ENCODE data around the gene PCDH9.
"Not testable (repeated sequence)": the region's sequence is repeated elsewhere in the genome, so short reads cannot be mapped to it uniquely, and the experiment has no call there.

The PCDH9 gene

GRCh38 chr13:66659701-66660467 is 570.3 kb downstream of the PCDH9 start:
- peaks cover 15% of the 10 kb centered on the region for H3K9me3 Mint-ChIP-seq
- no peaks in the 10 kb centered on the region for H3K36me3 Mint-ChIP-seq (ENCODE audit: low read depth)
- H3K27ac Mint-ChIP-seq = peak overlapping the region; percentile 47
- no peaks in the 10 kb centered on the region for H3K27me3 Mint-ChIP-seq
- ATAC-seq (peak; percentile 61), DNase-seq (no peak)
- H3K4me3 Mint-ChIP-seq = peak overlapping the region; percentile 36
- peaks cover 6% of the 10 kb centered on the region for H3K4me1 Mint-ChIP-seq

- Mint-ChIP-seq H3K36me3 (ENCODE audit: low read depth) (no peaks in the 10 kb centered on the region), H3K4me3 (no peak overlapping the region), H3K27ac (peak overlapping the region; percentile 47), H3K9me3 (peaks cover 11% of the 10 kb centered on the region), H3K27me3 (no peaks in the 10 kb centered on the region), H3K4me1 (peaks cover 6% of the 10 kb centered on the region)
- ATAC-seq (no peak), DNase-seq (no peak)
Measured at GRCh38 chr13:66659286-66659685, 570.9 kb downstream of the PCDH9 start.

DNA sequence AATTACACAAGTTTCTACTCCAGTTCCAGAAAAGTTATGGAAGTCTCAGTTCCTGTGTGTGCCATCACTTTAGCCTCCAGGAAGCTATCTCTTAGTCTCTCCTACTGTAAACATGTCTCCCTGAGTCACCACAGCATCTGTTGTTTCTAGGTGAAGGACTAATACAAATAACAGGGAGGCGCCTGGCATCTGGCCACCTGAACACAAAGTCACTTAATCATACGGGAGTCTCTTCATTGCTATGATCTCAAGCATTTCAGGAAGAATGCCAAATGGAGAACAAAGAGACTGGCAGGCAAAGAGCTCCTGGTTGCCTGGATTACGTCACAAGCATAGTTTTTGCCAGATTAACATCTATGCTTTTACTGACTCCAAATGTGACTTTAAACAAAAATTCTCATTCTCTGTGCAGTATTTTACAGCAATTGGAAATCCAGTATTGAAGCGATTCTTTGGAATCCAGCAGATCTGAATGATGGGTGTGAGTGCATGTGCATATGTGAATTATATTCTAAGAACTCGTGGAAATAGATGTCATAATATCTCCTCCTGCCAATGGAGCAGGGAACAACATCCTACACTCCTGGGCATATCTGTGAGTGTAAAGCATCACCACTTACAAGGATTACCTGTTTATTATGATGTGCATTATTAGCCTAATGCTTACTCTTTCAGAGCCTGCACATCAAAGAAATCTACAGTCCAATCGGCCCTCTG is 572.8 kb downstream of the PCDH9 start:
- ATAC-seq (no peak), DNase-seq (no peak)
- Mint-ChIP-seq H3K9me3 (peaks cover 11% of the 10 kb centered on the region), H3K27ac (no peak overlapping the region), H3K4me1 (peaks cover 6% of the 10 kb centered on the region), H3K4me3 (no peak overlapping the region), H3K27me3 (no peaks in the 10 kb centered on the region), H3K36me3 (ENCODE audit: low read depth) (no peaks in the 10 kb centered on the region)

GRCh38 chr13:66655847-66656454 is 574.2 kb downstream of the PCDH9 start:
- no peak overlapping the region for H3K27ac Mint-ChIP-seq
- no peaks in the 10 kb centered on the region for H3K27me3 Mint-ChIP-seq
- peaks cover 4% of the 10 kb centered on the region for H3K9me3 Mint-ChIP-seq
- no peaks in the 10 kb centered on the region for H3K36me3 Mint-ChIP-seq (ENCODE audit: low read depth)
- no peak for ATAC-seq
- no peak overlapping the region for H3K4me3 Mint-ChIP-seq
- DNase-seq = no peak
- H3K4me1 Mint-ChIP-seq = peaks cover 6% of the 10 kb centered on the region

DNA sequence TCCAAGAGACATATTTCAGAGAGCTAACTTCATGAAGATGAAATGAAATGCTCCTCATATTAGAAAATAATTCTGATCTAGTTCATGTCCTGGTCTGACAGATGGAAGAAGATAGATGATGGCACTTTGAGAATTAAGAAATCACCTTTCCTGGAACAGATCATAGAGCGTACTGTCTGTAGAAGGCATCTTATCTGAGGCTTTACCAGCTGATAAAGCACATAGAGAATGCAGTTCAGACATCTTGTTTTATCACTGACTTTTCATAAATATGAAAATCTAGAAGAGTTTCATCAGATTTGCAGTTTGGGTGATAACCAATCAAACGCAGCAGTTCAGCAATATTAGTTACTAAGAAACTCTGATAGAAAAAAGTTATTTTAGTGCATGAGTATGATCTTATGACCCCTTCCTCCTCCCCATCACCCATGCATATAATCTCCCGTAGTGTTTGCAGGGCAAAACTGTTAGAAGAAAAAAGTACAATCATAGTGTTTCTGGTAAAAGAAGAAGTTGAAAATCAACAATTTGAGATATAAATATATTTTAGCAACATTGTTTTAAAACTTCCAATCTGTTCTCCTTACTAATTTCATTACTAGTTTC is 585.2 kb downstream of the PCDH9 start:
- DNase-seq = no peak
- H3K27ac Mint-ChIP-seq = no peak overlapping the region
- no peaks in the 10 kb centered on the region for H3K27me3 Mint-ChIP-seq
- no peaks in the 10 kb centered on the region for H3K9me3 Mint-ChIP-seq
- no peak overlapping the region for H3K4me3 Mint-ChIP-seq
- no peaks in the 10 kb centered on the region for H3K36me3 Mint-ChIP-seq (ENCODE audit: low read depth)
- no peak for ATAC-seq
- H3K4me1 Mint-ChIP-seq = no peaks in the 10 kb centered on the region

DNA sequence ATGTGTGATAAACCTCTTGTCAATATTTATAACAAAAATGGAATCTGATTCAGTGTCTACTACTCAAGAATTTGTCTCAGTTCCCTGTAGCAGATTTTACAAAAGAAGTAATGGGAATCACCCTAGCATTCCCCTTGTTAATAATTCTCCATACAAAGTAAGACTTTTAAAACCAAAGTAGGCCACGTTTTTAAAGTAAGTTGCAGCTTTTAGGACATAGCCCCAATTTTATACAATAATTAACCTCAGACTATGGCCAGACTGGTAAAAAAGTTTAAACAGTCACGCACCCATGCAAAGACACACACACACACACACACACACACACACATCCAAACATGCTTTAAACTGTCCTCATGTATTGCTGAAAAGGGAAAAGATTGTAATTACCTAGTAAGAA is 589.9 kb downstream of the PCDH9 start:
- DNase-seq = no peak
- Mint-ChIP-seq H3K27me3 (no peaks in the 10 kb centered on the region), H3K36me3 (ENCODE audit: low read depth) (no peaks in the 10 kb centered on the region), H3K4me3 (no peak overlapping the region), H3K27ac (no peak overlapping the region), H3K4me1 (no peaks in the 10 kb centered on the region), H3K9me3 (no peaks in the 10 kb centered on the region)
- no peak for ATAC-seq

GRCh38 chr13:66639044-66639443 is 591.1 kb downstream of the PCDH9 start:
- Mint-ChIP-seq H3K4me3 (no peak overlapping the region), H3K27ac (no peak overlapping the region), H3K9me3 (no peaks in the 10 kb centered on the region), H3K27me3 (no peaks in the 10 kb centered on the region), H3K36me3 (ENCODE audit: low read depth) (no peaks in the 10 kb centered on the region), H3K4me1 (no peaks in the 10 kb centered on the region)
- no peak for ATAC-seq
- DNase-seq = no peak

DNA sequence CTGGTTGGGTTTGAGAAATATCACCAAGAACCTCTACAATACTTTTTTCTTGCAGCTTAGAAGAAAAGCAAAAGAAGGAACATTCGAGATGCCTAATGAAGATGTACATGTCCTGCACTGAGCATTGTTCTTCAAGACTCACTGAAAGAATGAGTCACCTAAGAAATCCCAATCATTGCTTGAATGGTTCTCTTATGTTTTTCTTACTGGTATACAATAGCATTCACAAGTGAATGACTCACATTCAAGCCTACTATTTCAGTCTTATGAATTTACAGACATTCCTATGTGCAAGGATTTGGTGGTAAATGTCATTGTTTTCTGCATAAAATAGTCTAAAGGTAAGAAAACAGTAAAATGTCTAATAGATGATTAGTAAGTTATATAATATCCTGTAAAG is 594.6 kb downstream of the PCDH9 start:
- no peak overlapping the region for H3K27ac Mint-ChIP-seq
- no peaks in the 10 kb centered on the region for H3K36me3 Mint-ChIP-seq (ENCODE audit: low read depth)
- ATAC-seq = no peak
- DNase-seq = no peak
- no peaks in the 10 kb centered on the region for H3K4me1 Mint-ChIP-seq
- H3K27me3 Mint-ChIP-seq = no peaks in the 10 kb centered on the region
- no peaks in the 10 kb centered on the region for H3K9me3 Mint-ChIP-seq
- no peak overlapping the region for H3K4me3 Mint-ChIP-seq

- H3K4me1 Mint-ChIP-seq = no peaks in the 10 kb centered on the region
- no peaks in the 10 kb centered on the region for H3K27me3 Mint-ChIP-seq
- ATAC-seq = no peak
- DNase-seq = no peak
- no peaks in the 10 kb centered on the region for H3K36me3 Mint-ChIP-seq (ENCODE audit: low read depth)
- no peaks in the 10 kb centered on the region for H3K9me3 Mint-ChIP-seq
- no peak overlapping the region for H3K4me3 Mint-ChIP-seq
- H3K27ac Mint-ChIP-seq = no peak overlapping the region
Measured at GRCh38 chr13:66634384-66634783, 595.8 kb downstream of the PCDH9 start.

GRCh38 chr13:66627512-66627911 is 602.6 kb downstream of the PCDH9 start:
- H3K27ac Mint-ChIP-seq = no peak overlapping the region

GRCh38 chr13:66624302-66624701 is 605.8 kb downstream of the PCDH9 start:
- Mint-ChIP-seq H3K4me1 (no peaks in the 10 kb centered on the region), H3K27me3 (no peaks in the 10 kb centered on the region), H3K9me3 (no peaks in the 10 kb centered on the region), H3K36me3 (ENCODE audit: low read depth) (no peaks in the 10 kb centered on the region), H3K27ac (no peak overlapping the region), H3K4me3 (no peak overlapping the region)
- DNase-seq = no peak
- no peak for ATAC-seq

More at GRCh38 chr13:66627512-66627911, 602.6 kb downstream of the PCDH9 start:
- H3K4me1 Mint-ChIP-seq = no peaks in the 10 kb centered on the region
- no peaks in the 10 kb centered on the region for H3K36me3 Mint-ChIP-seq (ENCODE audit: low read depth)
- DNase-seq (no peak), ATAC-seq (no peak)
- H3K9me3 Mint-ChIP-seq = no peaks in the 10 kb centered on the region
- no peak overlapping the region for H3K4me3 Mint-ChIP-seq
- H3K27me3 Mint-ChIP-seq = no peaks in the 10 kb centered on the region

- Mint-ChIP-seq H3K9me3 (no peaks in the 10 kb centered on the region), H3K27me3 (no peaks in the 10 kb centered on the region), H3K27ac (no peak overlapping the region), H3K4me1 (no peaks in the 10 kb centered on the region), H3K36me3 (ENCODE audit: low read depth) (no peaks in the 10 kb centered on the region), H3K4me3 (no peak overlapping the region)
- DNase-seq (no peak), ATAC-seq (no peak)
Measured at GRCh38 chr13:66623129-66623820, 606.9 kb downstream of the PCDH9 start.

- not testable (repeated sequence) for H3K27ac Mint-ChIP-seq; H3K9me3 Mint-ChIP-seq; H3K4me1 Mint-ChIP-seq; H3K27me3 Mint-ChIP-seq; H3K4me3 Mint-ChIP-seq; DNase-seq; ATAC-seq; H3K36me3 Mint-ChIP-seq (ENCODE audit: low read depth)
Measured at GRCh38 chr13:66621906-66622447, 608.2 kb downstream of the PCDH9 start.

GRCh38 chr13:66618702-66619101 is 611.4 kb downstream of the PCDH9 start:
- ATAC-seq (no peak), DNase-seq (no peak)
- H3K27ac Mint-ChIP-seq = no peak overlapping the region
- no peaks in the 10 kb centered on the region for H3K9me3 Mint-ChIP-seq
- H3K4me3 Mint-ChIP-seq = no peak overlapping the region
- no peaks in the 10 kb centered on the region for H3K27me3 Mint-ChIP-seq
- H3K4me1 Mint-ChIP-seq = no peaks in the 10 kb centered on the region
- H3K36me3 Mint-ChIP-seq (ENCODE audit: low read depth) = no peaks in the 10 kb centered on the region

All from activated naive CD8-positive, alpha-beta T cell treated with anti-CD3 and anti-CD28 coated beads, Interleukin-2, amount 50 U/mL, for 24 hours (primary cell).